ENCODE results near the gene EIPR1. TPM values are rescaled to one million over a fixed set of nuclear protein-coding genes. Genes with fewer than 3 reads are reported as not detected.
A peak's percentile ranks its signal among the peaks of the same experiment; 100 is the strongest.
"Not testable (repeated sequence)": the region's sequence is repeated elsewhere in the genome, so short reads cannot be mapped to it uniquely, and the experiment has no call there.

Gene EIPR1
- total RNA-seq, 1 experiment from 2014 or later: 40.4 TPM

GRCh38 chr2:3361518-3362389, 15.9 kb downstream of the EIPR1 start:
- Histone ChIP-seq H2AFZ (ENCODE audit: low read length) (no peak overlapping the region), H3K27ac (ENCODE audit: low read length) (no peak overlapping the region), H3K9me3 (ENCODE audit: low read length) (no peaks in the 10 kb centered on the region), H3K79me2 (ENCODE audit: low read length) (peaks cover 96% of the 10 kb centered on the region), H3K9me2 (replicated peaks; ENCODE audit: insufficient read depth, low read length) (no peaks in the 10 kb centered on the region), H3K4me3 (ENCODE audit: low read length) (no peak overlapping the region), H3K4me2 (ENCODE audit: low read depth, low read length, poor library complexity, severe bottlenecking) (peak overlapping the region; percentile 62), H3K4me1 (ENCODE audit: low read length) (peaks cover 65% of the 10 kb centered on the region), H4K20me1 (ENCODE audit: insufficient read depth, low read depth, low read length) (peaks cover 5% of the 10 kb centered on the region), H3K36me3 (ENCODE audit: insufficient read depth, low read length) (0 out of 2 replicates have a peak, but pooled peaks cover 3% of the 10 kb centered on the region), H3K9ac (ENCODE audit: low read length) (no peak overlapping the region), H3K27me3 (ENCODE audit: low read length) (no peaks in the 10 kb centered on the region)
- DNase-seq: no peak

- no peaks in the 10 kb centered on the region for H3K9me2 ChIP-seq (replicated peaks; ENCODE audit: insufficient read depth, low read length)
- peaks cover 5% of the 10 kb centered on the region; the same call in 1 of the 2 replicates for H4K20me1 ChIP-seq (ENCODE audit: insufficient read depth, low read depth, low read length)
- peak overlapping the region; percentile 71 for H3K27ac ChIP-seq (ENCODE audit: low read length)
- no peaks in the 10 kb centered on the region for H3K27me3 ChIP-seq (ENCODE audit: low read length)
- peaks cover 92% of the 10 kb centered on the region for H3K79me2 ChIP-seq (ENCODE audit: low read length)
- H3K4me1 ChIP-seq (ENCODE audit: low read length): peaks cover 65% of the 10 kb centered on the region
- peaks cover 35% of the 10 kb centered on the region for H3K36me3 ChIP-seq (ENCODE audit: insufficient read depth, low read length)
- no peak overlapping the region for H2AFZ ChIP-seq (ENCODE audit: low read length)
- H3K4me3 ChIP-seq (ENCODE audit: low read length): peak overlapping the region; percentile 23; the same call in 1 of the 2 replicates
- peak overlapping the region; percentile 48 for H3K4me2 ChIP-seq (ENCODE audit: low read depth, low read length, poor library complexity, severe bottlenecking)
- peak overlapping the region; percentile 6; the same call in 1 of the 2 replicates for H3K9ac ChIP-seq (ENCODE audit: low read length)
- H3K9me3 ChIP-seq (ENCODE audit: low read length): no peaks in the 10 kb centered on the region
- no peak for DNase-seq
Measured at GRCh38 chr2:3357926-3358325, 19.7 kb downstream of the EIPR1 start.

- peaks cover 88% of the 10 kb centered on the region for H3K79me2 ChIP-seq (ENCODE audit: low read length)
- H3K36me3 ChIP-seq (ENCODE audit: insufficient read depth, low read length): peaks cover 37% of the 10 kb centered on the region
- not testable (repeated sequence) for H3K27me3 ChIP-seq (ENCODE audit: low read length); H3K9me2 ChIP-seq (replicated peaks; ENCODE audit: insufficient read depth, low read length); H4K20me1 ChIP-seq (ENCODE audit: insufficient read depth, low read depth, low read length); H3K9me3 ChIP-seq (ENCODE audit: low read length); H3K4me3 ChIP-seq (ENCODE audit: low read length); H2AFZ ChIP-seq (ENCODE audit: low read length)
- peaks cover 61% of the 10 kb centered on the region for H3K4me1 ChIP-seq (ENCODE audit: low read length)
- H3K4me2 ChIP-seq (ENCODE audit: low read depth, low read length, poor library complexity, severe bottlenecking): peak overlapping the region; percentile 48
- peak overlapping the region; percentile 71 for H3K27ac ChIP-seq (ENCODE audit: low read length)
- H3K9ac ChIP-seq (ENCODE audit: low read length): peak overlapping the region; percentile 6; the same call in 1 of the 2 replicates
- peak; percentile 74 for DNase-seq
Measured at GRCh38 chr2:3357446-3357845, 20.2 kb downstream of the EIPR1 start.

- Histone ChIP-seq H3K9me3 (ENCODE audit: low read length) (no peaks in the 10 kb centered on the region), H3K27me3 (ENCODE audit: low read length) (no peaks in the 10 kb centered on the region), H3K9ac (ENCODE audit: low read length) (no peak overlapping the region), H3K4me2 (ENCODE audit: low read depth, low read length, poor library complexity, severe bottlenecking) (no peak overlapping the region), H3K4me1 (ENCODE audit: low read length) (peaks cover 55% of the 10 kb centered on the region), H4K20me1 (ENCODE audit: insufficient read depth, low read depth, low read length) (peaks cover 5% of the 10 kb centered on the region; the same call in 1 of the 2 replicates), H3K4me3 (ENCODE audit: low read length) (no peak overlapping the region), H3K36me3 (ENCODE audit: insufficient read depth, low read length) (peaks cover 40% of the 10 kb centered on the region), H3K79me2 (ENCODE audit: low read length) (peaks cover 81% of the 10 kb centered on the region), H2AFZ (ENCODE audit: low read length) (no peak overlapping the region), H3K9me2 (replicated peaks; ENCODE audit: insufficient read depth, low read length) (no peaks in the 10 kb centered on the region), H3K27ac (ENCODE audit: low read length) (peak overlapping the region; percentile 71; the same call in 1 of the 2 replicates)
- DNase-seq: no peak
Measured at GRCh38 chr2:3356799-3357198, 20.8 kb downstream of the EIPR1 start.

DNA sequence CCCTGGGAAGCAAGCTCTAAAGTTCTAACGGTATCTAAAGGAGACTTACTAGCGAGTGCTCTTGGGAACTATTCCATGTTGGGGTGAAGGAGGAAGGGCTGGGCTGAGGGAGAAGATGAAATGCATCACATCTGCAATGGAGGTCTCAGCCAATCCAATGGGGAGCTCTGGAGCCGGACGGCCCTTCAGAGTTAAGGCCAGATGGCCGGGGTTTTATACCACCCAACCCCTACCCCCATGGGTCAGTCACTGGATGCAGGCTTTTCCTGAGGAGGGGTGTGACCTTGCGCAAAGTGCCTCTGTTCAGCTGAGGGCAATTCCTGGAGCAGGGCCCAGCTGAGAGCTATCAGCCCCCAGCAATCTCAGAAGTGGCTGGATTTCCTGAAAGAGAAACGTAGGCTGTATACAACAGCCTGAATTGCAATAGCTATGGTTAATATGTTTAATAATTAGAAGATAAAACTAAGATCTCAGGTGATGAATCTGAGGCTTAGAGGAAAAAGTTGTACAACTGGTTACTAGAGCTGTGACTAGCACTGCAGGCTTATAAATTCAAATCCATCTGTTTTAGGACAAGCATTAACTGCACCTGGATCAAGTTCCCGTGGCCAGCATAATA, 21.6 kb downstream of the EIPR1 start:
- peaks cover 79% of the 10 kb centered on the region for H3K79me2 ChIP-seq (ENCODE audit: low read length)
- no peaks in the 10 kb centered on the region for H3K27me3 ChIP-seq (ENCODE audit: low read length)
- no peak overlapping the region for H3K4me2 ChIP-seq (ENCODE audit: low read depth, low read length, poor library complexity, severe bottlenecking)
- no peak overlapping the region for H2AFZ ChIP-seq (ENCODE audit: low read length)
- no peaks in the 10 kb centered on the region for H3K9me3 ChIP-seq (ENCODE audit: low read length)
- DNase-seq: no peak
- peaks cover 47% of the 10 kb centered on the region for H3K4me1 ChIP-seq (ENCODE audit: low read length)
- peaks cover 5% of the 10 kb centered on the region; the same call in 1 of the 2 replicates for H4K20me1 ChIP-seq (ENCODE audit: insufficient read depth, low read depth, low read length)
- H3K4me3 ChIP-seq (ENCODE audit: low read length): no peak overlapping the region
- no peak overlapping the region for H3K27ac ChIP-seq (ENCODE audit: low read length)
- peaks cover 40% of the 10 kb centered on the region for H3K36me3 ChIP-seq (ENCODE audit: insufficient read depth, low read length)
- no peak overlapping the region for H3K9ac ChIP-seq (ENCODE audit: low read length)
- H3K9me2 ChIP-seq (replicated peaks; ENCODE audit: insufficient read depth, low read length): no peaks in the 10 kb centered on the region

GRCh38 chr2:3354986-3355385, 22.6 kb downstream of the EIPR1 start:
- Histone ChIP-seq H4K20me1 (ENCODE audit: insufficient read depth, low read depth, low read length) (no peaks in the 10 kb centered on the region), H3K9me3 (ENCODE audit: low read length) (no peaks in the 10 kb centered on the region), H3K4me2 (ENCODE audit: low read depth, low read length, poor library complexity, severe bottlenecking) (no peak overlapping the region), H3K36me3 (ENCODE audit: insufficient read depth, low read length) (peaks cover 44% of the 10 kb centered on the region), H2AFZ (ENCODE audit: low read length) (no peak overlapping the region), H3K4me1 (ENCODE audit: low read length) (peaks cover 37% of the 10 kb centered on the region), H3K9ac (ENCODE audit: low read length) (no peak overlapping the region), H3K4me3 (ENCODE audit: low read length) (no peak overlapping the region), H3K27me3 (ENCODE audit: low read length) (no peaks in the 10 kb centered on the region), H3K27ac (ENCODE audit: low read length) (no peak overlapping the region), H3K79me2 (ENCODE audit: low read length) (peaks cover 75% of the 10 kb centered on the region), H3K9me2 (replicated peaks; ENCODE audit: insufficient read depth, low read length) (no peaks in the 10 kb centered on the region)
- no peak for DNase-seq

- no peaks in the 10 kb centered on the region for H3K4me1 ChIP-seq (ENCODE audit: low read length)
- H3K9ac ChIP-seq (ENCODE audit: low read length): no peak overlapping the region
- H3K36me3 ChIP-seq (ENCODE audit: insufficient read depth, low read length): peaks cover 22% of the 10 kb centered on the region
- no peaks in the 10 kb centered on the region; the same call in 1 of the 2 replicates for H4K20me1 ChIP-seq (ENCODE audit: insufficient read depth, low read depth, low read length)
- H2AFZ ChIP-seq (ENCODE audit: low read length): no peak overlapping the region
- H3K27ac ChIP-seq (ENCODE audit: low read length): no peak overlapping the region
- peaks cover 38% of the 10 kb centered on the region for H3K79me2 ChIP-seq (ENCODE audit: low read length)
- no peaks in the 10 kb centered on the region for H3K27me3 ChIP-seq (ENCODE audit: low read length)
- no peak for DNase-seq
- H3K9me2 ChIP-seq (replicated peaks; ENCODE audit: insufficient read depth, low read length): no peaks in the 10 kb centered on the region
- H3K9me3 ChIP-seq (ENCODE audit: low read length): no peaks in the 10 kb centered on the region
- H3K4me2 ChIP-seq (ENCODE audit: low read depth, low read length, poor library complexity, severe bottlenecking): no peak overlapping the region
- no peak overlapping the region for H3K4me3 ChIP-seq (ENCODE audit: low read length)
Measured at GRCh38 chr2:3349211-3349693, 28.4 kb downstream of the EIPR1 start.

GRCh38 chr2:3348767-3349166, 28.9 kb downstream of the EIPR1 start:
- H3K4me2 ChIP-seq (ENCODE audit: low read depth, low read length, poor library complexity, severe bottlenecking): no peak overlapping the region
- H3K4me3 ChIP-seq (ENCODE audit: low read length): no peak overlapping the region
- DNase-seq: no peak
- no peak overlapping the region for H3K27ac ChIP-seq (ENCODE audit: low read length)
- no peaks in the 10 kb centered on the region for H3K27me3 ChIP-seq (ENCODE audit: low read length)
- H3K36me3 ChIP-seq (ENCODE audit: insufficient read depth, low read length): peaks cover 17% of the 10 kb centered on the region
- H3K4me1 ChIP-seq (ENCODE audit: low read length): no peaks in the 10 kb centered on the region
- no peak overlapping the region for H3K9ac ChIP-seq (ENCODE audit: low read length)
- H3K9me3 ChIP-seq (ENCODE audit: low read length): no peaks in the 10 kb centered on the region
- H2AFZ ChIP-seq (ENCODE audit: low read length): no peak overlapping the region
- H3K9me2 ChIP-seq (replicated peaks; ENCODE audit: insufficient read depth, low read length): no peaks in the 10 kb centered on the region
- H4K20me1 ChIP-seq (ENCODE audit: insufficient read depth, low read depth, low read length): no peaks in the 10 kb centered on the region; the same call in 1 of the 2 replicates
- peaks cover 34% of the 10 kb centered on the region for H3K79me2 ChIP-seq (ENCODE audit: low read length)
